Measurements from ENCODE around the gene PDCD1.

The PDCD1 gene

DNA sequence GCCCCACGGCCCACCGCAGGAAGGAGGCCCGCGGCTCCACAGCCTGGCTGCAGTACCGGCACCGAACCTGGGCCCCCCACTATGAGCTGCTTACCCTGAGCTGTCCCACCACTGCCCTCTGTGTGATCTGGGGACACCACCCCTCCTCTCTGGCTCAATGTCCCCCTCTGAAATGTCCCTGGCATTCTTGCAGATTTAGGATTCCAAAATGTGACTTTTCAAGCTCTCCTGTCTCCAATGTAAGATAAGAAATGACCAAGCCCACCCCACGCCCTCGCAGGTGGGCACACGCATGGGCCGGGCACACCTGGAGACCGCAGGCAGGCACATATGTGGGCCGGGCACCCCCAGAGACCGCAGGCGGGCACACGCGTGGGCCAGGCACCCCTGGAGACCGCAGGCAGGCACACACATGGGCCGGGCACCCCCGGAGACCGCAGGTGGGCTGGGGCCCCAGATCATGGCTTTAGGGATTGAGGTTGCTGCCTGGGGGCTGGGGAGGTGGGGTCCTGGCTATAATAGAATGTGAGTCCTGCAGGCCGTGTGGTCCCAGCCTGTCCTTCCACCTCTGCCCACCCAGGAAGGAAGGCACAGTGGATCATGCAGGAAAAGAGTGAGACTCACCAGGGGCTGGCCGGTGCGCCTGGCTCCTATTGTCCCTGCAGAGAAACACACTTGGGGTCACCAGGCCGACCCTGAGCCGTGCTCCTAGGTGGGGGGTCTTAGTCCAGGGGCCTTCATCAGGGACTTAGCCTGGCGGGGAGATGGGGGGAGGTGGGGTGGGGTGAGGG is 7.2 kb downstream of the PDCD1 start:
- no peak overlapping the region for H2AFZ ChIP-seq (ENCODE audit: low read length)
- no peaks in the 10 kb centered on the region for H4K20me1 ChIP-seq (ENCODE audit: insufficient read depth, low read length, poor library complexity, severe bottlenecking)
- H3F3A ChIP-seq (ENCODE audit: low read depth) = no peaks in the 10 kb centered on the region
- H3K9me2 ChIP-seq (replicated peaks; ENCODE audit: low read depth, low read length) = no peaks in the 10 kb centered on the region
- no peak for TF ChIP-seq EZH2phosphoT487 (IDR thresholded peaks at IDR 0.05; ENCODE audit: borderline replicate concordance)
- TF ChIP-seq, protein P1, sequence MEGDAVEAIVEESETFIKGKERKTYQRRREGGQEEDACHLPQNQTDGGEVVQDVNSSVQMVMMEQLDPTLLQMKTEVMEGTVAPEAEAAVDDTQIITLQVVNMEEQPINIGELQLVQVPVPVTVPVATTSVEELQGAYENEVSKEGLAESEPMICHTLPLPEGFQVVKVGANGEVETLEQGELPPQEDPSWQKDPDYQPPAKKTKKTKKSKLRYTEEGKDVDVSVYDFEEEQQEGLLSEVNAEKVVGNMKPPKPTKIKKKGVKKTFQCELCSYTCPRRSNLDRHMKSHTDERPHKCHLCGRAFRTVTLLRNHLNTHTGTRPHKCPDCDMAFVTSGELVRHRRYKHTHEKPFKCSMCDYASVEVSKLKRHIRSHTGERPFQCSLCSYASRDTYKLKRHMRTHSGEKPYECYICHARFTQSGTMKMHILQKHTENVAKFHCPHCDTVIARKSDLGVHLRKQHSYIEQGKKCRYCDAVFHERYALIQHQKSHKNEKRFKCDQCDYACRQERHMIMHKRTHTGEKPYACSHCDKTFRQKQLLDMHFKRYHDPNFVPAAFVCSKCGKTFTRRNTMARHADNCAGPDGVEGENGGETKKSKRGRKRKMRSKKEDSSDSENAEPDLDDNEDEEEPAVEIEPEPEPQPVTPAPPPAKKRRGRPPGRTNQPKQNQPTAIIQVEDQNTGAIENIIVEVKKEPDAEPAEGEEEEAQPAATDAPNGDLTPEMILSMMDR (conservative IDR thresholded peaks at IDR 0.05; ENCODE audit: low read length) = no peak
- H3K36me3 ChIP-seq (ENCODE audit: insufficient read depth, low read length) = no peaks in the 10 kb centered on the region
- no peak overlapping the region for H3K4me3 ChIP-seq (ENCODE audit: low read length, poor library complexity, severe bottlenecking)
- no peaks in the 10 kb centered on the region for H3K79me2 ChIP-seq (ENCODE audit: insufficient read depth, low read length)
- no peaks in the 10 kb centered on the region for H3K27me3 ChIP-seq (ENCODE audit: insufficient read depth, low read length, poor library complexity, severe bottlenecking)
- H3K9me3 ChIP-seq (ENCODE audit: insufficient read depth, low read depth, low read length) = no peaks in the 10 kb centered on the region
- H3K4me1 ChIP-seq (ENCODE audit: insufficient read depth, low read length, poor library complexity, severe bottlenecking) = peaks cover 4% of the 10 kb centered on the region
- H3K4me2 ChIP-seq (ENCODE audit: low read depth, low read length, poor library complexity, severe bottlenecking) = no peak overlapping the region
- no peak overlapping the region for H3K9ac ChIP-seq (ENCODE audit: low read depth, low read length, poor library complexity, severe bottlenecking)

DNA sequence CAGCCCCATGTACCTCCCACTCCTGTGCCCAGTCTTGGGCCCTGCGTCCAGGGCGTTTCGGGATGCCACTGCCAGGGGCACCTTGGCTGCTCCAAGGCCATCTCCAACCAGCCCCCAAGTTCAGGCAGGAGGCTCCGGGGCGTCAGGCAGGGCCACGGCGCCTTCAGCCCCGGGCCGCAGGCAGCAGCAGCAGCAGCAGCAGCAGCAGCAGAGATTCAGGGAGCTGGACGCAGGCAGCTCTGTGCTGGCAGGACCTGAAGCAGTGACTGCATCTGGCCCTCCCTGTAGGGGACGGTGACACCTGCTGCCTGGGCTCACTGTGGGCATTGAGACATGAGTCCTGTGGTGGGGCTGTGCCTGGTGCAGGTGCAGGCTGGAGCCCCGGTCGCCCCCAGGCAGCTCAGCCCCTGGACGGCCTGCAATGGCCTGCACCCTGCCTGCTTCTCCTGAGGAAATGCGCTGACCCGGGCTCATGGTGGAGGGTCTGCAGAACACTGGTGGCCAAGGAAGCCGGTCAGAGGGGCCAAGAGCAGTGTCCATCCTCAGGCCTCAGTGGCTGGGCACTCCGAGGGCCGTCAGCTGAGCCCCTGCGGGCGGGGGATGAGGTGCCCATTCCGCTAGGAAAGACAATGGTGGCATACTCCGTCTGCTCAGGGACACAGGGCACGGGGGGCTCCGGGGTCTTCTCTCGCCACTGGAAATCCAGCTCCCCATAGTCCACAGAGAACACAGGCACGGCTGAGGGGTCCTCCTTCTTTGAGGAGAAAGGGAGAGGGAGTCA is 8.0 kb downstream of the PDCD1 start:
- no peak for TF ChIP-seq EZH2phosphoT487 (IDR thresholded peaks at IDR 0.05; ENCODE audit: borderline replicate concordance)
- TF ChIP-seq, protein P1 (conservative IDR thresholded peaks at IDR 0.05; ENCODE audit: low read length) = no peak
- Histone ChIP-seq H3K9me3 (ENCODE audit: insufficient read depth, low read depth, low read length) (no peaks in the 10 kb centered on the region), H3K9me2 (replicated peaks; ENCODE audit: low read depth, low read length) (no peaks in the 10 kb centered on the region), H3K79me2 (ENCODE audit: insufficient read depth, low read length) (no peaks in the 10 kb centered on the region), H3K27me3 (ENCODE audit: insufficient read depth, low read length, poor library complexity, severe bottlenecking) (no peaks in the 10 kb centered on the region), H3K4me3 (ENCODE audit: low read length, poor library complexity, severe bottlenecking) (no peak overlapping the region), H3K36me3 (ENCODE audit: insufficient read depth, low read length) (no peaks in the 10 kb centered on the region), H2AFZ (ENCODE audit: low read length) (no peak overlapping the region), H3K4me2 (ENCODE audit: low read depth, low read length, poor library complexity, severe bottlenecking) (no peak overlapping the region), H3K4me1 (ENCODE audit: insufficient read depth, low read length, poor library complexity, severe bottlenecking) (peaks cover 4% of the 10 kb centered on the region), H3F3A (ENCODE audit: low read depth) (no peaks in the 10 kb centered on the region), H3K9ac (ENCODE audit: low read depth, low read length, poor library complexity, severe bottlenecking) (no peak overlapping the region), H4K20me1 (ENCODE audit: insufficient read depth, low read length, poor library complexity, severe bottlenecking) (no peaks in the 10 kb centered on the region)

DNA sequence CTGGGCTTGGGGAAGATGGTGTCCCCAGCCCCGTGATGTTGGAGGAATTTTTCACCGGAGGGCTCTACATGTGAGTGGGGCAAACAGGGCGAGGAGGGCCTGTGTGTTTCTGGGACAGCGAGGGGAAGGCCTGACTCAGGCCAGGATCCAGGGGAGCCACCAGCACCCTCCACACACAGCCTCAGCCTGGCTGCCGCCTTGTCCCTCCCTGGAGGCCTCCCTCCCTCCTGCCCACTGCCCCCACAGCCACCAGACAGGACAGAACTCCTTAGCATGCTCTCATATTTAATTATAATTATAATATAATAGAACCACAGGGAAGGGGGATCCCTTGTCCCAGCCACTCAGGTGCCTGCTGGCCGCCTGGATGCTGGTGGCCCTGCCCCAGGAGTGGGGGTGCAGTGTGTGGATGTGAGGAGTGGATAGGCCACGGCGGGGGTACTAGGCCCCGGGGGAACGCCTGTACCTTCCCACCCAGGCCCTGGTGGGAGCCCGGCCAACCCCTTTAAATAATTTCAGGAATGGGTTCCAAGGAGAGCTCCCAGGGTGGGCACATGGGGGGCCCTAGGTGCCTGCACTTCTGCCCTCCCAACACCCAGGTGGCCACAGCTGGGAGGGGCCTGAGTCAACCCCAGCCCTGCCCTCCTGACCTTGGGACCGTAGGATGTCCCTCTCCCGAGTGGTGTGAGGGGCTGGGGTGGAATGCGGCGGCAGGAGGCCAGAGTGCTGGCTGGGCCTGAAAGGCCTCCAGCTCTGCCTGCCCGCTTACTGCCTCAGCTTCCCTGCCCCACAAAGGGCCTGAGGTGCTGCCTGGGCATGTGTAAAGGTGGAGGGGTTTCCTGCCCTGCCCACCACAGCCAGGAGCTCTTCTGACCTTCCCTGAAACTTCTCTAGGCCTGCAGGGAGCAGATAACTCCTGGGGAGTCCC is 8.8 kb downstream of the PDCD1 start:
- Histone ChIP-seq H3K9me2 (replicated peaks; ENCODE audit: low read depth, low read length) (no peaks in the 10 kb centered on the region), H3K79me2 (ENCODE audit: insufficient read depth, low read length) (no peaks in the 10 kb centered on the region), H4K20me1 (ENCODE audit: insufficient read depth, low read length, poor library complexity, severe bottlenecking) (no peaks in the 10 kb centered on the region), H3F3A (ENCODE audit: low read depth) (no peaks in the 10 kb centered on the region), H3K4me3 (ENCODE audit: low read length, poor library complexity, severe bottlenecking) (no peak overlapping the region), H3K27me3 (ENCODE audit: insufficient read depth, low read length, poor library complexity, severe bottlenecking) (no peaks in the 10 kb centered on the region), H3K4me2 (ENCODE audit: low read depth, low read length, poor library complexity, severe bottlenecking) (no peak overlapping the region), H3K4me1 (ENCODE audit: insufficient read depth, low read length, poor library complexity, severe bottlenecking) (peaks cover 4% of the 10 kb centered on the region), H3K9me3 (ENCODE audit: insufficient read depth, low read depth, low read length) (no peaks in the 10 kb centered on the region), H3K9ac (ENCODE audit: low read depth, low read length, poor library complexity, severe bottlenecking) (no peak overlapping the region), H2AFZ (ENCODE audit: low read length) (no peak overlapping the region), H3K36me3 (ENCODE audit: insufficient read depth, low read length) (no peaks in the 10 kb centered on the region)
- TF ChIP-seq EZH2phosphoT487 (IDR thresholded peaks at IDR 0.05; ENCODE audit: borderline replicate concordance) = no peak
- TF ChIP-seq, protein P1 (conservative IDR thresholded peaks at IDR 0.05; ENCODE audit: low read length) = no peak

Data from Loucy (cell line).